DOHH2 (cell line): Measurements from ENCODE around the gene SPATA20.

Experiments
- H3F3A ChIP-seq: fragments of 200-600 bp; sonication (generic), shearing (Covaris generic); 2 replicates; pipeline ENCODE4 v1.6.0; 2016; ENCODE audit warnings: antibody characterized with exemption, mild to moderate bottlenecking; ENCODE audit not compliant: control insufficient read depth, insufficient read depth
- H3K27ac ChIP-seq: fragments of 200-600 bp; sonication (generic); 2 replicates; pipeline ENCODE4 v1.5.1; 2014; ENCODE audit warnings: low read depth, mild to moderate bottlenecking, low read length, moderate library complexity
- H3K27me3 ChIP-seq: fragments of 200-600 bp; sonication (generic); 2 replicates; pipeline ENCODE4 v1.6.1; 2014; ENCODE audit warnings: mild to moderate bottlenecking, low read length, mixed read lengths; ENCODE audit not compliant: control insufficient read depth
- H3K36me3 ChIP-seq: fragments of 200-600 bp; sonication (generic); 2 replicates; pipeline ENCODE4 v1.6.1; 2014; ENCODE audit warnings: mild to moderate bottlenecking, low read length, moderate library complexity, mixed read lengths; ENCODE audit not compliant: control insufficient read depth
- H3K4me1 ChIP-seq: fragments of 200-600 bp; sonication (generic); 2 replicates; pipeline ENCODE4 v1.6.1; 2014; ENCODE audit warnings: mild to moderate bottlenecking, low read length, mixed read lengths; ENCODE audit not compliant: control insufficient read depth
- H3K4me2 ChIP-seq: fragments of 200-600 bp; sonication (generic); 2 replicates; pipeline ENCODE4 v1.6.0; 2014; ENCODE audit warnings: mild to moderate bottlenecking, low read length, moderate library complexity
- H3K4me3 ChIP-seq: fragments of 200-600 bp; sonication (generic); 2 replicates; pipeline ENCODE4 v1.5.1; 2014; ENCODE audit warnings: mild to moderate bottlenecking, low read length, mixed read lengths
- H3K79me2 ChIP-seq: fragments of 200-600 bp; sonication (generic); 2 replicates; pipeline ENCODE4 v1.6.1; 2014; ENCODE audit warnings: mild to moderate bottlenecking, low read length, mixed read lengths; ENCODE audit not compliant: control insufficient read depth
- H3K9me2 ChIP-seq: fragments of 200-600 bp; sonication (generic); replicated peaks from 2 replicates; pipeline ENCODE4 v1.6.1; 2014; ENCODE audit warnings: mild to moderate bottlenecking, low read length, mixed read lengths; ENCODE audit not compliant: control insufficient read depth
- H3K9me3 ChIP-seq: fragments of 200-600 bp; sonication (generic); 2 replicates; pipeline ENCODE4 v1.6.1; 2014; ENCODE audit warnings: antibody characterized with exemption, low read length, mixed read lengths; ENCODE audit not compliant: control insufficient read depth, insufficient read depth
- H4K20me1 ChIP-seq: fragments of 200-600 bp; sonication (generic); 2 replicates; pipeline ENCODE4 v1.6.0; 2014; ENCODE audit warnings: low read depth, mild to moderate bottlenecking, antibody characterized with exemption, low read length, moderate library complexity; ENCODE audit not compliant: control insufficient read depth, insufficient read depth
- EZH2phosphoT487 ChIP-seq: fragments of 200-600 bp; sonication (generic); IDR thresholded peaks from 2 replicates; pipeline ENCODE4 v1.6.1; 2017; ENCODE audit warnings: borderline replicate concordance, mild to moderate bottlenecking, antibody characterized with exemption, low read length, moderate library complexity, mixed read lengths
- TF ChIP-seq, protein P1 (sequence below): fragments of 200-600 bp; sonication (generic); IDR thresholded peaks from one replicate; pipeline ENCODE4 v1.5.1; 2014; ENCODE audit warnings: antibody characterized with exemption, mild to moderate bottlenecking, low read depth, low read length; ENCODE audit not compliant: poor library complexity, severe bottlenecking

Gene SPATA20

DNA sequence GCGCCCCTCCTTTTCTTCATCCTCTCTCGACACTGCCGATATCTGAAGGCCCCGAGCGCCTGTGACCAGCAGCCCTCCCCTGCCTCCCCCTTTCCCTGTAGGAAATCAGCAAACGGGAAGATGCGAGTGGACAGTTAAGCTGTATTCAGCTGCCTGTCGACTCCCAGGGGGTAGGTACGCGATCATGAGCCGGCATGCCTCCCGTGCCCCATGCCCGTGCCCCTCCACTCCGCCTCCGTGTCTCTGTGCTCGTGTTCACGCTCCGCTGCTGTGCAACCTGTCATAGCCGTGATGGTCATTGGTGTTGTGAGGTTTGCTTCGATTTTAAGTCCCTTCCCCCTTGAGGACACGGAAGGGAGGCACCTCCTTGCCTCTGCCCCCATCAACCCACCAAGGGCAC lies 47.9 kb downstream of the SPATA20 start:
- no peaks in the 10 kb centered on the region for H3K9me3 ChIP-seq
- no peaks in the 10 kb centered on the region for H4K20me1 ChIP-seq
- H3K4me1 ChIP-seq: peaks cover 9% of the 10 kb centered on the region
- H3K9me2 ChIP-seq: no peaks in the 10 kb centered on the region
- TF ChIP-seq, protein P1, sequence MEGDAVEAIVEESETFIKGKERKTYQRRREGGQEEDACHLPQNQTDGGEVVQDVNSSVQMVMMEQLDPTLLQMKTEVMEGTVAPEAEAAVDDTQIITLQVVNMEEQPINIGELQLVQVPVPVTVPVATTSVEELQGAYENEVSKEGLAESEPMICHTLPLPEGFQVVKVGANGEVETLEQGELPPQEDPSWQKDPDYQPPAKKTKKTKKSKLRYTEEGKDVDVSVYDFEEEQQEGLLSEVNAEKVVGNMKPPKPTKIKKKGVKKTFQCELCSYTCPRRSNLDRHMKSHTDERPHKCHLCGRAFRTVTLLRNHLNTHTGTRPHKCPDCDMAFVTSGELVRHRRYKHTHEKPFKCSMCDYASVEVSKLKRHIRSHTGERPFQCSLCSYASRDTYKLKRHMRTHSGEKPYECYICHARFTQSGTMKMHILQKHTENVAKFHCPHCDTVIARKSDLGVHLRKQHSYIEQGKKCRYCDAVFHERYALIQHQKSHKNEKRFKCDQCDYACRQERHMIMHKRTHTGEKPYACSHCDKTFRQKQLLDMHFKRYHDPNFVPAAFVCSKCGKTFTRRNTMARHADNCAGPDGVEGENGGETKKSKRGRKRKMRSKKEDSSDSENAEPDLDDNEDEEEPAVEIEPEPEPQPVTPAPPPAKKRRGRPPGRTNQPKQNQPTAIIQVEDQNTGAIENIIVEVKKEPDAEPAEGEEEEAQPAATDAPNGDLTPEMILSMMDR: no peak
- TF ChIP-seq EZH2phosphoT487: no peak
- no peak overlapping the region for H3K4me3 ChIP-seq
- no peaks in the 10 kb centered on the region for H3F3A ChIP-seq
- H3K79me2 ChIP-seq: no peaks in the 10 kb centered on the region
- H3K4me2 ChIP-seq: no peak overlapping the region
- no peaks in the 10 kb centered on the region for H3K27me3 ChIP-seq
- H3K27ac ChIP-seq: no peak overlapping the region
- no peaks in the 10 kb centered on the region for H3K36me3 ChIP-seq

DNA sequence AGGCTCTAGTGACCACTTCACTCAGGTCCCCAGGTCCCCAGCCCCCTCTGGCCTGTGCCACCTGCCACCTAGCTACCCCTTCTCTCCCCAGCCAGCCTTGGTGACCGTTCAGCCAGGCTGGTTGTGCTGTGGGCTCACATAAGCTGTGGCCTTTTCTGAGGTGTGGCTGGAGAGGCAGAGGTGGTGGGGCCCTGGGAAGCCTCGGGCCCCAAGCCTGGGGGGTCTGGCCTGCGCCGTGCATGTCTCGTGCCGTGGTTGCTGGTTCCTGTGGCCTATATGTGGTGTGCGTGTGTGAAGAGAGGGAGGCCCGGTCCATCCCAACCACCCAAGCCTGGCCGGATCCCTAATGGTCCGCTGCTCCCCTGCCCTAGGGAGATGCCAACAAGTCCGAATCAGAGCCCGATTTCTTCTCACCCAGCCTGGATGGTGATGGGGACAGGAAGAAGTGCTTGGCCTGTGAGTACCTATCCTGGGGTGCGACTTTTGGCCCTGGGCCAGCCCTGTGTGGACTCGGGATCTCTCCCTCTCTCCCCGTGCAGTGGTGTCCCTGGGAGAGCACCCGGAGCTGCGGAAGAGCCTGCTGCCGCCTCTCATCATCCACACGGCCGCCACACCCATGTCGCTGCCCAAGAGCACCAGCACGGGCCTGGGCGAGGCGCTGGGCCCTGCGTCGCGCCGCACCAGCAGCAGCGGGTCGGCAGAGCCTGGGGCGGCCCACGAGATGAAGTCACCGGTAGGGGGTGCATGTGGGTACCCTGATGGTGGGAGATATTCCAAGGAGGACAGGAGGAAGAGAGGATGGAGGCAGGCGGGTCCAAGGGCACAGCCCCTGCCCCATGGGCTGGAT lies 49.4 kb downstream of the SPATA20 start:
- H3K9me3 ChIP-seq: no peaks in the 10 kb centered on the region
- peaks cover 9% of the 10 kb centered on the region for H3K4me1 ChIP-seq

DNA sequence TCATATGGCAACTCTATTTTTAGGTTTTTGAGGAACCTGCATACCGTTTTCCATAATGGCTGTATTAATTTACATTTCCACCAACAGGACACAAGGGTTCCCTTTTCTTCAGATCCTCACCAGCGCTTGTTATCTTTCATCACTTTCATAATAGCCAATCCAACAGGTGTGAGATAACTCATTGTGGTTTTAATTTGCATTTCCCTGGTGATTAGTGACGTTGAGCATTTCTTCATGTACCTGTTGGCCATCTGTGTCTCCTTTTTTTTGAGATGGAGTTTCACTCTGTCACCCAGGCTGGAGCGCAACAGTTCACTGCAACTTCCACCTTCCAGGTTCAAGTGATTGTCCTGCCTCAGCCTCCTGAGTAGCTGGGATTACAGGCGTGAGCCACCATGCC lies 51.5 kb downstream of the SPATA20 start:
- no peaks in the 10 kb centered on the region for H3F3A ChIP-seq
- H4K20me1 ChIP-seq: no peaks in the 10 kb centered on the region
- H3K27ac ChIP-seq: no peak overlapping the region
- no peaks in the 10 kb centered on the region for H3K9me2 ChIP-seq
- no peak overlapping the region for H3K4me2 ChIP-seq
- H3K4me1 ChIP-seq: peaks cover 9% of the 10 kb centered on the region
- H3K9me3 ChIP-seq: no peaks in the 10 kb centered on the region
- no peaks in the 10 kb centered on the region for H3K27me3 ChIP-seq
- no peaks in the 10 kb centered on the region for H3K79me2 ChIP-seq
- H3K36me3 ChIP-seq: no peaks in the 10 kb centered on the region
- TF ChIP-seq, protein P1: no peak
- TF ChIP-seq EZH2phosphoT487: no peak
- no peak overlapping the region for H3K4me3 ChIP-seq

More for the DNA sequence above, 49.4 kb downstream of the SPATA20 start:
- no peaks in the 10 kb centered on the region for H3F3A ChIP-seq
- H3K4me3 ChIP-seq: no peak overlapping the region
- TF ChIP-seq, protein P1: no peak
- TF ChIP-seq EZH2phosphoT487: no peak
- no peaks in the 10 kb centered on the region for H3K27me3 ChIP-seq
- H3K79me2 ChIP-seq: no peaks in the 10 kb centered on the region
- no peak overlapping the region for H3K4me2 ChIP-seq
- H4K20me1 ChIP-seq: no peaks in the 10 kb centered on the region
- H3K27ac ChIP-seq: no peak overlapping the region
- H3K36me3 ChIP-seq: no peaks in the 10 kb centered on the region
- H3K9me2 ChIP-seq: no peaks in the 10 kb centered on the region
